K562 (cell line): Measurements from ENCODE around the gene LPIN1. TPM values are rescaled to one million over a fixed set of nuclear protein-coding genes. Genes with fewer than 3 reads are reported as not detected.
A peak's percentile ranks its signal among the peaks of the same experiment; 100 is the strongest.

Experiments used
- ATAC-seq: fragments of 200-7000 bp; cut with Tn5 transposase; 3 replicates; pipeline ENCODE4 v1.9.1; 2020; ENCODE audit warnings: moderate library complexity
- BruUV-seq: library from RNA; stranded (reverse); fragments of 400-500 nt; replicated peaks from 2 replicates; lab custom pipeline; 2021; lab: Mats Ljungman, UMichigan
- CTCF ChIA-PET: fragments of 300-600 bp; formaldehyde crosslinking; extraction: SDS; loops from one replicate; lab custom pipeline; 2021; ENCODE audit warnings: low intra/inter-chr PET ratio; lab: Yijun Ruan, JAX
- POLR2A ChIA-PET: fragments of 300-600, 350-650 bp; sonication (Branson Sonifier 250); formaldehyde crosslinking; extraction: SDS; loops from one replicate; lab custom pipeline; 2021; ENCODE audit warnings: antibody characterized with exemption, inconsistent platforms; lab: Yijun Ruan, JAX
- DNase-seq, 4 experiments: peaks; one replicate each; pipeline versions ENCODE4 v3.0.0 to v3.0.0-alpha.2; 2011 to 2018; ENCODE audit warnings: low spot score in 3 of 4, mixed read lengths in 3 of 4; ENCODE audit errors: extremely low read depth in 1 of 4
- FAIRE-seq: peaks from 2 replicates; lab custom pipeline; 2011; peaks lifted over from hg19 to GRCh38; lab: Jason Lieb, UNC
- H2AFZ ChIP-seq: 2 replicates; pipeline ENCODE4 v1.6.0; 2011; ENCODE audit warnings: low read depth, low read length, control low read depth, inconsistent platforms
- H3K27ac ChIP-seq: fragments of 200-600 bp; 3 replicates; pipeline ENCODE4 v1.8.0; 2011; ENCODE audit warnings: low read depth, mild to moderate bottlenecking, control low read depth, inconsistent platforms, low read length, moderate library complexity, mixed read lengths; ENCODE audit errors: extremely low read depth
- H3K27me3 ChIP-seq, 2 experiments: fragments of 300-600 bp in 1 of 2; 2 replicates in 1 of 2; 3 replicates in 1 of 2; pipeline versions ENCODE4 v1.6.0 to v1.8.0; 2011; ENCODE audit warnings: inconsistent platforms in 2 of 2, low read length in 2 of 2, mild to moderate bottlenecking in 1 of 2, mixed read lengths in 1 of 2, moderate library complexity in 1 of 2; ENCODE audit not compliant: control insufficient read depth in 2 of 2, insufficient read depth in 2 of 2
- H3K36me3 ChIP-seq: fragments of 300-600 bp; 3 replicates; pipeline ENCODE4 v1.8.0; 2011; ENCODE audit warnings: mild to moderate bottlenecking, low read length, inconsistent platforms; ENCODE audit not compliant: control insufficient read depth, insufficient read depth
- H3K4me1 ChIP-seq, 2 experiments: fragments of 200-600 bp in 1 of 2; replicated peaks in 1 of 2; 2 replicates in 1 of 2; 3 replicates in 1 of 2; pipeline versions ENCODE4 v1.5.1 to v1.8.0; 2011; ENCODE audit warnings: inconsistent platforms in 2 of 2, low read length in 2 of 2, mild to moderate bottlenecking in 1 of 2, mixed read lengths in 1 of 2, moderate library complexity in 1 of 2; ENCODE audit not compliant: control insufficient read depth in 2 of 2, insufficient read depth in 2 of 2
- H3K4me2 ChIP-seq: 2 replicates; pipeline ENCODE4 v1.6.1; 2011; ENCODE audit warnings: low read length, control low read depth, inconsistent platforms, mixed read lengths; ENCODE audit not compliant: insufficient read depth
- H3K4me3 ChIP-seq: fragments of 200-600 bp; sonication (generic), shearing (Covaris generic); 2 replicates; pipeline ENCODE4 v1.5.1; 2016; ENCODE audit warnings: control low read depth, inconsistent platforms
- H3K79me2 ChIP-seq: fragments of 200-600 bp; 3 replicates; pipeline ENCODE4 v1.8.0; 2011; ENCODE audit warnings: low read length, inconsistent platforms; ENCODE audit not compliant: control insufficient read depth, insufficient read depth
- H3K9ac ChIP-seq, 2 experiments: 2 replicates each; pipeline versions ENCODE4 v1.6.0 to v1.6.1; 2011; ENCODE audit warnings: low read depth in 2 of 2, low read length in 2 of 2, control low read depth in 1 of 2, inconsistent platforms in 1 of 2, mild to moderate bottlenecking in 1 of 2, mixed read lengths in 1 of 2; ENCODE audit not compliant: insufficient read depth in 1 of 2
- H3K9me1 ChIP-seq: one replicate; pipeline ENCODE4 v1.6.0; 2011; ENCODE audit warnings: inconsistent platforms, mild to moderate bottlenecking, low read length, moderate library complexity; ENCODE audit not compliant: control insufficient read depth, insufficient read depth
- H3K9me3 ChIP-seq: replicated peaks from 2 replicates; pipeline ENCODE4 v1.5.1; 2011; ENCODE audit warnings: low read depth, low read length, inconsistent platforms; ENCODE audit not compliant: control insufficient read depth, insufficient read depth
- H4K20me1 ChIP-seq: replicated peaks from 2 replicates; pipeline ENCODE4 v1.6.1; 2011; ENCODE audit warnings: low read length, inconsistent platforms, mixed read lengths; ENCODE audit not compliant: control insufficient read depth, insufficient read depth
- MBD1 ChIP-seq: fragments of 250-450 bp; sonication (Bioruptor Pico); IDR thresholded peaks from 2 replicates; pipeline ENCODE4 v1.8.0; 2022; ENCODE audit warnings: inconsistent platforms
- MEIS2 ChIP-seq: fragments of 450-650 bp; IDR thresholded peaks from 2 replicates; pipeline ENCODE4 v1.6.1; 2014; ENCODE audit warnings: mild to moderate bottlenecking; ENCODE audit not compliant: partially characterized antibody
- NFIC ChIP-seq: fragments of 450-650 bp; IDR thresholded peaks from 2 replicates; pipeline ENCODE4 v1.6.1; 2017; ENCODE audit warnings: mild to moderate bottlenecking, inconsistent platforms
- POLR2G ChIP-seq: fragments of 200-400 bp; formaldehyde crosslinking; IDR thresholded peaks from 2 replicates; pipeline ENCODE4 v1.6.1; 2017; ENCODE audit warnings: low read depth, mild to moderate bottlenecking, antibody characterized with exemption, low read length, moderate library complexity
- SIRT6 ChIP-seq: IDR thresholded peaks from one replicate; pipeline ENCODE4 v1.6.1; 2012; ENCODE audit warnings: low read depth, mild to moderate bottlenecking, control low read depth, inconsistent platforms, low read length, moderate library complexity
- SMARCA4 ChIP-seq: fragments of 450-650 bp; IDR thresholded peaks from 2 replicates; pipeline ENCODE4 v1.6.1; 2016
- STAG1 ChIP-seq: sonication (generic); formaldehyde crosslinking; IDR thresholded peaks from 2 replicates; pipeline ENCODE4 v1.5.0; 2020; ENCODE audit warnings: missing genetic modification reagents, borderline replicate concordance
- TEAD2 ChIP-seq: fragments of 450-650 bp; IDR thresholded peaks from 2 replicates; pipeline ENCODE4 v1.6.1; 2016; ENCODE audit warnings: missing genetic modification characterization, control low read depth, missing compliant biosample characterization
- U2AF2 ChIP-seq: fragments of 200-400 bp; formaldehyde crosslinking; optimal IDR thresholded peaks from 2 replicates; pipeline ENCODE3; 2017; ENCODE audit warnings: low read depth, mild to moderate bottlenecking, low read length
- ZFX ChIP-seq: sonication (generic); formaldehyde crosslinking; IDR thresholded peaks from 2 replicates; pipeline ENCODE4 v1.8.0; 2022; ENCODE audit warnings: mild to moderate bottlenecking, missing genetic modification reagents, moderate library complexity
- WGBS: fragments of 100-300 bp; shearing (Covaris generic); methylation state at CpG from one replicate; pipeline ENCODE4 v1.1.6; 2016; ENCODE audit warnings: low coverage, mixed read lengths; ENCODE audit not compliant: insufficient coverage; ENCODE audit errors: missing lambda C conversion rate; 5-methylcytosine and 5-hydroxymethylcytosine counted together
- in situ Hi-C: fragments of 300-500 bp; cut with MboI; formaldehyde crosslinking; loops from 4 replicates; pipeline ENCODE4 v1.15.0; 2018; ENCODE audit warnings: inconsistent platforms, mixed read lengths
- intact Hi-C: fragments of 100-400 bp; cut with micrococcal nuclease; formaldehyde crosslinking; loops from 2 replicates; pipeline ENCODE4 v1.14.2; 2022
- polyA plus RNA-seq, 8 experiments: library from polyadenylated mRNA; depleted of rRNA in 4 of 8; stranded (reverse) in 5 of 8; unstranded in 3 of 8; fragments of >200 nt; fragmentation: Nextera tagmentation in 2 of 8; fragmentation: Illumina TruSeq in 1 of 8; extraction: Ambion mirVana in 2 of 8; extraction: Trizol in 1 of 8; gene quantifications; 2 replicates each; pipeline versions ENCODE4 v1.2.1 to v1.2.3, GENCODE V29; 2011 to 2014; ENCODE audit warnings: inconsistent platforms in 1 of 8, missing spikeins in 1 of 8
- total RNA-seq, 7 experiments: library from RNA; depleted of rRNA in 6 of 7; stranded (reverse); fragments of >200 nt in 6 of 7; fragmentation: Illumina TruSeq in 2 of 7; extraction: Trizol in 2 of 7; gene quantifications; 2 replicates each; pipeline versions ENCODE4 v1.2.1 to v1.2.3, GENCODE V29; 2011 to 2021; ENCODE audit warnings: low replicate concordance in 1 of 7
- TF ChIP-seq, protein P1 (sequence below): sonication (generic); formaldehyde crosslinking; IDR thresholded peaks from 2 replicates; pipeline ENCODE4 v1.8.1; 2023; ENCODE audit warnings: mild to moderate bottlenecking, missing genetic modification reagents
- TF ChIP-seq, protein P2 (sequence below): sonication (generic); formaldehyde crosslinking; IDR thresholded peaks from 2 replicates; pipeline ENCODE4 v1.8.0; 2022; ENCODE audit warnings: mild to moderate bottlenecking, missing genetic modification reagents

Gene LPIN1
- total and polyA plus RNA-seq, 9 of the 15 experiments (the other 6 are each of a cell fraction or from before 2014, with no cell fraction given) = 9.2 to 84.0 (median 27.8) TPM

- POLR2A ChIA-PET = no interaction called here
- Histone ChIP-seq H3K79me2 (no peaks in the 10 kb centered on the region), H3K9ac (no peak overlapping the region), H3K27me3 (no peaks in the 10 kb centered on the region), H3K4me2 (no peak overlapping the region), H3K4me1 (peaks cover 0 to 9% of the 10 kb centered on the region in 2 experiments; a peak in 2 of 5 replicates), H2AFZ (no peak overlapping the region), H3K9me3 (no peaks in the 10 kb centered on the region), H3K9me1 (no peaks in the 10 kb centered on the region), H3K27ac (no peak overlapping the region), H4K20me1 (no peaks in the 10 kb centered on the region; the same call in 1 of the 2 replicates), H3K36me3 (peaks cover 96% of the 10 kb centered on the region), H3K4me3 (no peak overlapping the region)
- in situ Hi-C loops = loop anchor here (5.0 to 25.0 kb wide), 2 partner anchors 93 to 298 kb away; no protein-coding TSS in a partner anchor
- FAIRE-seq (no peak), ATAC-seq (peak; percentile 96), DNase-seq (peak; percentile 45 to 72 (median 66))
- 49% methylated on average over 38 of the region's 50 CpGs for WGBS
- CTCF ChIA-PET = interaction anchor here (0.6 to 1.5 kb wide), 3 partner anchors 13 to 96 kb away, joined by 4 read pairs; no protein-coding TSS in a partner anchor
- BruUV-seq = no TSS peak
- intact Hi-C loops = no loop called here
- TF ChIP-seq U2AF2 (no peak), STAG1 (peak; percentile 55; the same call in 1 of the 2 replicates), MBD1 (peak; percentile 82; the same call in 1 of the 2 replicates), POLR2G (peak; percentile 52), NFIC (no peak), SIRT6 (no peak), MEIS2 (no peak), ZFX (CRISPR knock-in tag) (no peak), TEAD2 (tag) (no peak), SMARCA4 (no peak)
- TF ChIP-seq, protein P1, sequence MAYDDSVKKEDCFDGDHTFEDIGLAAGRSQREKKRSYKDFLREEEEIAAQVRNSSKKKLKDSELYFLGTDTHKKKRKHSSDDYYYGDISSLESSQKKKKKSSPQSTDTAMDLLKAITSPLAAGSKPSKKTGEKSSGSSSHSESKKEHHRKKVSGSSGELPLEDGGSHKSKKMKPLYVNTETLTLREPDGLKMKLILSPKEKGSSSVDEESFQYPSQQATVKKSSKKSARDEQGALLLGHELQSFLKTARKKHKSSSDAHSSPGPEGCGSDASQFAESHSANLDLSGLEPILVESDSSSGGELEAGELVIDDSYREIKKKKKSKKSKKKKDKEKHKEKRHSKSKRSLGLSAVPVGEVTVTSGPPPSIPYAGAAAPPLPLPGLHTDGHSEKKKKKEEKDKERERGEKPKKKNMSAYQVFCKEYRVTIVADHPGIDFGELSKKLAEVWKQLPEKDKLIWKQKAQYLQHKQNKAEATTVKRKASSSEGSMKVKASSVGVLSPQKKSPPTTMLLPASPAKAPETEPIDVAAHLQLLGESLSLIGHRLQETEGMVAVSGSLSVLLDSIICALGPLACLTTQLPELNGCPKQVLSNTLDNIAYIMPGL = no peak
- TF ChIP-seq, protein P2, sequence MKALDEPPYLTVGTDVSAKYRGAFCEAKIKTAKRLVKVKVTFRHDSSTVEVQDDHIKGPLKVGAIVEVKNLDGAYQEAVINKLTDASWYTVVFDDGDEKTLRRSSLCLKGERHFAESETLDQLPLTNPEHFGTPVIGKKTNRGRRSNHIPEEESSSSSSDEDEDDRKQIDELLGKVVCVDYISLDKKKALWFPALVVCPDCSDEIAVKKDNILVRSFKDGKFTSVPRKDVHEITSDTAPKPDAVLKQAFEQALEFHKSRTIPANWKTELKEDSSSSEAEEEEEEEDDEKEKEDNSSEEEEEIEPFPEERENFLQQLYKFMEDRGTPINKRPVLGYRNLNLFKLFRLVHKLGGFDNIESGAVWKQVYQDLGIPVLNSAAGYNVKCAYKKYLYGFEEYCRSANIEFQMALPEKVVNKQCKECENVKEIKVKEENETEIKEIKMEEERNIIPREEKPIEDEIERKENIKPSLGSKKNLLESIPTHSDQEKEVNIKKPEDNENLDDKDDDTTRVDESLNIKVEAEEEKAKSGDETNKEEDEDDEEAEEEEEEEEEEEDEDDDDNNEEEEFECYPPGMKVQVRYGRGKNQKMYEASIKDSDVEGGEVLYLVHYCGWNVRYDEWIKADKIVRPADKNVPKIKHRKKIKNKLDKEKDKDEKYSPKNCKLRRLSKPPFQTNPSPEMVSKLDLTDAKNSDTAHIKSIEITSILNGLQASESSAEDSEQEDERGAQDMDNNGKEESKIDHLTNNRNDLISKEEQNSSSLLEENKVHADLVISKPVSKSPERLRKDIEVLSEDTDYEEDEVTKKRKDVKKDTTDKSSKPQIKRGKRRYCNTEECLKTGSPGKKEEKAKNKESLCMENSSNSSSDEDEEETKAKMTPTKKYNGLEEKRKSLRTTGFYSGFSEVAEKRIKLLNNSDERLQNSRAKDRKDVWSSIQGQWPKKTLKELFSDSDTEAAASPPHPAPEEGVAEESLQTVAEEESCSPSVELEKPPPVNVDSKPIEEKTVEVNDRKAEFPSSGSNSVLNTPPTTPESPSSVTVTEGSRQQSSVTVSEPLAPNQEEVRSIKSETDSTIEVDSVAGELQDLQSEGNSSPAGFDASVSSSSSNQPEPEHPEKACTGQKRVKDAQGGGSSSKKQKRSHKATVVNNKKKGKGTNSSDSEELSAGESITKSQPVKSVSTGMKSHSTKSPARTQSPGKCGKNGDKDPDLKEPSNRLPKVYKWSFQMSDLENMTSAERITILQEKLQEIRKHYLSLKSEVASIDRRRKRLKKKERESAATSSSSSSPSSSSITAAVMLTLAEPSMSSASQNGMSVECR = no peak
Measured at GRCh38 chr2:11784747-11785610, 38.5 kb downstream of the LPIN1 start.
